ENCODE results near the gene COMMD1.

COMMD1 gene

DNA sequence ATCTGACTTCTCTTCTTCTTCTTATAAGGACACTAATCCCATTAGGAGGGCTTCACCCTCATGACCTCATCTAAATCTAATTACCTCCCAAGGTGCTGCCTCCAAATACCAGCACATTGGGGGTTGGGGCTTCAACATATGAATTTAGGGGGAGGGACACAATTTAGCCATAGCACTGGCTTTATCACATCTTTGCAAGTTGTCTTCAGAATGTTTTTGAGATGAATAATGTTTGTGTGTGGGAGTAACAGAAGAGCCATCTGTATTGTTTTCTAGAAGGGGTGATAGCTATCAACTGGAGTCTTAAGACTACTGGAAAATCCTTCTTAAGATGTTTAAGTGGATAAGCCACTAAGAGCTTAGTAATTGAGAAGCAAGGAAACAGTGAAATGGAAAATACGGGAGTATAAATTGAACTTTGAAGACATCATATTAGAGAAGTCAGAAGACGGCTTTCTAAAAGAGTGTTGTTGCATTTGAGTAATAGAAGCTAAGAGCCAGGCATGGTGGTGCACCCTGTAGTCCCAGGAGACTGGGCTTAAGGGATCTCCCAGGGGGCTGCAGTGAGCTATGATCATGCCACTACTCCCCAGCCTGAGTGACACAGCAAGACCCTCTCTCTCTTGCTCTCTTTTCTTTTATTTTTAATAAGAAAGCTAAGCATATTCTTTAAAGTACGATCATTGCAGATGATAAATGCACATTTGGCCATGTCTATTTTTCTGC is 257.8 kb downstream of the COMMD1 start:
- H3K4me3 ChIP-seq (ENCODE audit: control insufficient read depth, low read depth, low read length), result no peak overlapping the region
- TF ChIP-seq, protein P1, sequence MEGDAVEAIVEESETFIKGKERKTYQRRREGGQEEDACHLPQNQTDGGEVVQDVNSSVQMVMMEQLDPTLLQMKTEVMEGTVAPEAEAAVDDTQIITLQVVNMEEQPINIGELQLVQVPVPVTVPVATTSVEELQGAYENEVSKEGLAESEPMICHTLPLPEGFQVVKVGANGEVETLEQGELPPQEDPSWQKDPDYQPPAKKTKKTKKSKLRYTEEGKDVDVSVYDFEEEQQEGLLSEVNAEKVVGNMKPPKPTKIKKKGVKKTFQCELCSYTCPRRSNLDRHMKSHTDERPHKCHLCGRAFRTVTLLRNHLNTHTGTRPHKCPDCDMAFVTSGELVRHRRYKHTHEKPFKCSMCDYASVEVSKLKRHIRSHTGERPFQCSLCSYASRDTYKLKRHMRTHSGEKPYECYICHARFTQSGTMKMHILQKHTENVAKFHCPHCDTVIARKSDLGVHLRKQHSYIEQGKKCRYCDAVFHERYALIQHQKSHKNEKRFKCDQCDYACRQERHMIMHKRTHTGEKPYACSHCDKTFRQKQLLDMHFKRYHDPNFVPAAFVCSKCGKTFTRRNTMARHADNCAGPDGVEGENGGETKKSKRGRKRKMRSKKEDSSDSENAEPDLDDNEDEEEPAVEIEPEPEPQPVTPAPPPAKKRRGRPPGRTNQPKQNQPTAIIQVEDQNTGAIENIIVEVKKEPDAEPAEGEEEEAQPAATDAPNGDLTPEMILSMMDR (IDR thresholded peaks at IDR 0.05; ENCODE audit: control insufficient read depth, insufficient read depth, low read depth, low read length, missing control alignments), result no peak
- DNase-seq (ENCODE audit: low read depth), result no peak

DNA sequence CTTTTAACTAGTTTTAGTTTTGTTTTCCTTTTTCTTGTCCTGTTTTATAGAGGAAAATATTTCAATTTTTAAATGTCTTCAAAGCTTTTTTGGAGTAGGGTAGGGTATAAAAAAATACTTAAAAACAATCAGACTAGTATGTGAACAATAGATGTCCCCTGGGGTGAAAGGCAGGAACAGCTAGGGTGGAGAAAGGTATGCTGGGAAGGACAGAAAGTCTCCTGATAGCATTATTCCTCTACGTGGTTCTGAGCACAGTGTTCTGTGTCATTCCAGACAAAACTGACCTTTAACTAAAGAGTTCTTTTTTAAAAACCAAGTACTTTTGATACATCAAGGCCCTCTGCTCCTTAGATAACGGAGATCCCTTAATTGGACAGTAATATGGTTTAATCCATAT is 258.4 kb downstream of the COMMD1 start:
- no peak for DNase-seq (ENCODE audit: low read depth)
- H3K4me3 ChIP-seq (ENCODE audit: control insufficient read depth, low read depth, low read length), result no peak overlapping the region
- TF ChIP-seq, protein P1 (IDR thresholded peaks at IDR 0.05; ENCODE audit: control insufficient read depth, insufficient read depth, low read depth, low read length, missing control alignments), result no peak

- TF ChIP-seq, protein P1 (IDR thresholded peaks at IDR 0.05; ENCODE audit: control insufficient read depth, insufficient read depth, low read depth, low read length, missing control alignments), result no peak
- no peak overlapping the region for H3K4me3 ChIP-seq (ENCODE audit: control insufficient read depth, low read depth, low read length)
- no peak for DNase-seq (ENCODE audit: low read depth)
Observed at GRCh38 chr2:62175728-62176127, 270.3 kb downstream of the COMMD1 start.

- TF ChIP-seq, protein P1 (IDR thresholded peaks at IDR 0.05; ENCODE audit: control insufficient read depth, insufficient read depth, low read depth, low read length, missing control alignments), result no peak
- H3K4me3 ChIP-seq (ENCODE audit: control insufficient read depth, low read depth, low read length), result no peak overlapping the region
- DNase-seq (ENCODE audit: low read depth), result no peak
Observed at GRCh38 chr2:62176801-62177200, 271.3 kb downstream of the COMMD1 start.

DNA sequence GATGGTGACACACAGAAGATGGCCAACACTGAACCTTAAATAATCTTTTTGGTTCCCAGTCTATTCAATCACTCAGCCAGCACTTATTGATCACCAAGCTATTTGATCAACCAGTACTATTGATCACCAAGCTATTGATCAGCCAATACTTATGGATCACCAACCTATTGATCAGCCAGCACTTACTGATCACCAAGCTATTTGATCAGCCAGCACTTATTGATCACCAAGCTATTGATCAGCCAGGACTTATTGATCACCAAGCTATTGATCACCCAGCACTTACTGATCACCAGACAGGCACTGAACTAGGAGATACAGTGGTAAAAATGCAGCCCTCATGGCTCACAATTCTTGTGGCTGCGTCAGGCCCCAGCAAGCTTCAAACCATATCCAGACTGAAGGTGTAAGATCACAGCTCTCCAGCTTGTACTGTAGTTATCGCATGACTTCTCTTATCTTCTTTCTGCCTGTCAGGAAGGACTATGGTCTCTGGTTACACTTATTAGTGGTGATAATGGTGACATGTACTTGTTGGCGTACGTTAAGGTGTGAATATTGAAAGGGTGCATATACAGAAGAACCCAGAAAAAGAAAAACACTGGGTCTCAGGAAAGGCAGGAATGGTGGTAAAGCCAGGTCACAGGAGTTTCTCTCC is 272.0 kb downstream of the COMMD1 start:
- DNase-seq (ENCODE audit: low read depth), result no peak
- no peak overlapping the region for H3K4me3 ChIP-seq (ENCODE audit: control insufficient read depth, low read depth, low read length)
- TF ChIP-seq, protein P1 (IDR thresholded peaks at IDR 0.05; ENCODE audit: control insufficient read depth, insufficient read depth, low read depth, low read length, missing control alignments), result no peak

GRCh38 chr2:62178741-62179271 is 273.3 kb downstream of the COMMD1 start:
- no peak overlapping the region for H3K4me3 ChIP-seq (ENCODE audit: control insufficient read depth, low read depth, low read length)
- TF ChIP-seq, protein P1 (IDR thresholded peaks at IDR 0.05; ENCODE audit: control insufficient read depth, insufficient read depth, low read depth, low read length, missing control alignments), result no peak
- DNase-seq (ENCODE audit: low read depth), result peak; percentile 20
